Endodermal cell (in vitro differentiated cells): ENCODE measurements around the gene METTL24. TPM values are rescaled to one million over a fixed set of nuclear protein-coding genes. Genes with fewer than 3 reads are reported as not detected.
A peak's percentile ranks its signal among the peaks of the same experiment; 100 is the strongest.
"Not testable (repeated sequence)": the region's sequence is repeated elsewhere in the genome, so short reads cannot be mapped to it uniquely, and the experiment has no call there.

ENCODE experiments used
- DNase-seq: peaks from one replicate; pipeline ENCODE4 v3.0.0-alpha.2; 2017
- H3K27ac ChIP-seq: 2 replicates; pipeline ENCODE4 v1.5.1; 2013; ENCODE audit warnings: mild to moderate bottlenecking, low read depth, low read length, moderate library complexity
- H3K27me3 ChIP-seq: 2 replicates; pipeline ENCODE4 v1.6.1; 2013; ENCODE audit warnings: mild to moderate bottlenecking, low read length, moderate library complexity; ENCODE audit not compliant: insufficient read depth, control insufficient read depth, poor library complexity, severe bottlenecking
- H3K36me3 ChIP-seq: 2 replicates; pipeline ENCODE4 v1.7.0; 2013; ENCODE audit warnings: mild to moderate bottlenecking, low read length, moderate library complexity; ENCODE audit not compliant: control insufficient read depth, insufficient read depth
- H3K4me1 ChIP-seq: one replicate; pipeline ENCODE4 v1.7.0; 2013; ENCODE audit warnings: low read length; ENCODE audit not compliant: control insufficient read depth, insufficient read depth
- H3K4me3 ChIP-seq: 2 replicates; pipeline ENCODE4 v1.5.1; 2013; ENCODE audit warnings: mild to moderate bottlenecking, low read length, moderate library complexity
- H3K9ac ChIP-seq: 2 replicates; pipeline ENCODE4 v1.6.1; 2013; ENCODE audit warnings: mild to moderate bottlenecking, low read length, moderate library complexity; ENCODE audit not compliant: poor library complexity, severe bottlenecking; ENCODE audit errors: extremely low read depth
- H3K9me3 ChIP-seq: 2 replicates; pipeline ENCODE4 v1.6.1; 2013; ENCODE audit warnings: mild to moderate bottlenecking, low read length, moderate library complexity; ENCODE audit not compliant: control insufficient read depth
- H3K27ac Mint-ChIP-seq: 2 replicates; pipeline ENCODE4 v1.8.0; 2020; ENCODE audit warnings: mixed read lengths
- H3K27me3 Mint-ChIP-seq: 2 replicates; pipeline ENCODE4 v1.8.0; 2021; ENCODE audit warnings: mild to moderate bottlenecking, mixed read lengths; ENCODE audit not compliant: insufficient read depth
- H3K36me3 Mint-ChIP-seq: 2 replicates; pipeline ENCODE4 v1.8.0; 2020; ENCODE audit warnings: low read depth, mixed read lengths
- H3K4me1 Mint-ChIP-seq: 2 replicates; pipeline ENCODE4 v1.8.0; 2020; ENCODE audit warnings: mixed read lengths
- H3K4me3 Mint-ChIP-seq: 2 replicates; pipeline ENCODE4 v1.8.0; 2020; ENCODE audit warnings: mild to moderate bottlenecking, moderate library complexity, mixed read lengths
- H3K9me3 Mint-ChIP-seq: 2 replicates; pipeline ENCODE4 v1.8.0; 2020; ENCODE audit warnings: mild to moderate bottlenecking, mixed read lengths
- CTCF ChIP-seq: fragments of 200-600 bp; sonication (generic); conservative IDR thresholded peaks from 2 replicates; pipeline ENCODE4 v1.5.0; 2021; ENCODE audit warnings: antibody characterized with exemption, mild to moderate bottlenecking
- WGBS, 2 experiments: methylation state at CpG; one replicate each; pipeline versions ENCODE4 v1.1.5 to v1.1.7; 2013; ENCODE audit warnings: missing lambda C conversion rate in 2 of 2, mixed read lengths in 1 of 2; ENCODE audit not compliant: insufficient coverage in 1 of 2, insufficient read length in 1 of 2; 5-methylcytosine and 5-hydroxymethylcytosine counted together
- total RNA-seq, 2 donors: library from RNA; stranded (reverse); fragmentation: NEBNext Ultra II Directional in 1 of 2; extraction: Animal tissue kit (Norgen Biotek cat#: 25700) in 1 of 2; gene quantifications; 2 replicates in 1 of 2; 3 replicates in 1 of 2; pipeline ENCODE4 v1.2.1, GENCODE V29; 2021

Gene METTL24
- total RNA-seq, 2 donors from 2014 or later = 0.24 to 1.3 TPM

- TF ChIP-seq CTCF = no peak
- Histone ChIP-seq H3K9ac (no peak overlapping the region), H3K27ac (peak overlapping the region; percentile 69), H3K4me3 (no peak overlapping the region), H3K4me1 (peaks cover 6% of the 10 kb centered on the region), H3K9me3 (no peaks in the 10 kb centered on the region), H3K36me3 (no peaks in the 10 kb centered on the region), H3K27me3 (peaks cover 14% of the 10 kb centered on the region)
- no peak for DNase-seq
- WGBS, 2 experiments = 66 to 67% methylated on average over 4 to 7 of the region's 7 CpGs
- Mint-ChIP-seq H3K27ac (no peak overlapping the region), H3K27me3 (peaks cover 19% of the 10 kb centered on the region), H3K36me3 (no peaks in the 10 kb centered on the region), H3K4me1 (peaks cover 32% of the 10 kb centered on the region), H3K9me3 (no peaks in the 10 kb centered on the region), H3K4me3 (no peak overlapping the region)
Measured at GRCh38 chr6:110352563-110353262, 5.4 kb downstream of the METTL24 start.

GRCh38 chr6:110351986-110352385 lies 6.2 kb downstream of the METTL24 start:
- H3K27me3 Mint-ChIP-seq = peaks cover 12% of the 10 kb centered on the region
- H3K4me1 ChIP-seq = peaks cover 6% of the 10 kb centered on the region
- H3K36me3 ChIP-seq = no peaks in the 10 kb centered on the region
- peak overlapping the region; percentile 69 for H3K27ac ChIP-seq
- no peak for TF ChIP-seq CTCF
- H3K27ac Mint-ChIP-seq = no peak overlapping the region
- H3K4me1 Mint-ChIP-seq = peaks cover 26% of the 10 kb centered on the region
- peaks cover 7% of the 10 kb centered on the region for H3K27me3 ChIP-seq
- no peaks in the 10 kb centered on the region for H3K9me3 ChIP-seq
- H3K4me3 ChIP-seq = no peak overlapping the region
- no peaks in the 10 kb centered on the region for H3K36me3 Mint-ChIP-seq
- no peak overlapping the region for H3K4me3 Mint-ChIP-seq
- H3K9ac ChIP-seq = no peak overlapping the region
- DNase-seq = no peak
- 85 to 87% methylated on average over 4 of the region's 4 CpGs for WGBS, 2 experiments
- no peaks in the 10 kb centered on the region for H3K9me3 Mint-ChIP-seq

- Histone ChIP-seq H3K4me1 (peaks cover 6% of the 10 kb centered on the region), H3K27ac (no peak overlapping the region), H3K9me3 (no peaks in the 10 kb centered on the region), H3K27me3 (peaks cover 3% of the 10 kb centered on the region), H3K36me3 (no peaks in the 10 kb centered on the region), H3K4me3 (no peak overlapping the region), H3K9ac (no peak overlapping the region)
- H3K27ac Mint-ChIP-seq = no peak overlapping the region
- no peak overlapping the region for H3K4me3 Mint-ChIP-seq
- no peaks in the 10 kb centered on the region for H3K36me3 Mint-ChIP-seq
- H3K9me3 Mint-ChIP-seq = no peaks in the 10 kb centered on the region
- peaks cover 21% of the 10 kb centered on the region for H3K4me1 Mint-ChIP-seq
- no peak for DNase-seq
- TF ChIP-seq CTCF = no peak
- peaks cover 7% of the 10 kb centered on the region for H3K27me3 Mint-ChIP-seq
- WGBS, 2 experiments = 85 to 90% methylated on average over 2 to 3 of the region's 3 CpGs
Measured at GRCh38 chr6:110351546-110351945, 6.6 kb downstream of the METTL24 start.

- H3K27me3 Mint-ChIP-seq, H3K36me3 Mint-ChIP-seq, H3K9me3 ChIP-seq, H3K4me1 ChIP-seq, H3K27ac Mint-ChIP-seq, H3K4me3 Mint-ChIP-seq, H3K4me3 ChIP-seq, H3K36me3 ChIP-seq, DNase-seq, H3K9ac ChIP-seq, H3K27ac ChIP-seq, H3K27me3 ChIP-seq, H3K9me3 Mint-ChIP-seq: not testable (repeated sequence)
- whole genome bisulfite sequencing, 2 experiments = 79 to 93% methylated on average over 2 to 5 of the region's 7 CpGs
- H3K4me1 Mint-ChIP-seq = peaks cover 15% of the 10 kb centered on the region
Measured at GRCh38 chr6:110350593-110350992, 7.6 kb downstream of the METTL24 start.
